GM12874 (cell line): ENCODE results near the gene LRRC4C.

Experiments
- TF ChIP-seq, protein P1 (sequence below): IDR thresholded peaks from 2 replicates; pipeline ENCODE4 v1.5.1; 2011; ENCODE audit warnings: low read depth, mild to moderate bottlenecking, control low read depth, low read length, moderate library complexity; ENCODE audit not compliant: insufficient read depth

The LRRC4C gene

DNA sequence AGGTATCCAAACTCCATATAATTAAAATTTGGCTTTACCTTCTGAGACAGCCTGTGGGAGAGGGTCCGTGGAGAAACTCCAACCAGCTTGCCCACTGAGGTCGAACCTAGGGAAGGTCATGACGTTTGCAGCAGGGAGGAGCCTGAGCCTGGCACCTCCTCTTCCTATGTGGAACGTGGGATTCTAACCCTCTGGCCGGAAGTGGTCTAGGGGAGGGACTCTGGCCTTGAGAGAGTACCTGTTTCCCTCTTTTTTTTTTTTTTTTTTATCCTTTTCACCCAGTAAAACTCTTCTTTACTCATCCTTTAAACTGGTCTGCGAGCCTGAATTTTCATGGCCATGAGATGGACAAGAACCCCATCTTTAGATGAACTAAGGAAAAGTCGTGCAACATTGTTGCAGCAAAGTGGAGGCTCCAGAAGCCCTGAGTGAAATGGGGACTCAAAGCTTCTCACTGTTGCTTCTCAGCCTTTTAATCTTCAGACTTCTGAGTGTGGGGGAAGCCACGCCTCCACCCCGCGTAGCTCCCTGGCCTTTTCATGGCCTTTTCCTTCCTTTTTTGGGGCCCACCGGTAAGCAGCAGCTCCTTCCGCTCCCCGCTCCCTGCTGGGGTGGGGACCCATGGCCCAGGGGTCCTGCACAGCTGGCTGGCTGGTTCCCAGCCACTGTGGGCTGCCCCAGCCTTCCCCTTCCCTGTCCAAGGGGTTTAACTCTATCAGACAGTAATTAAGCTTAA, 1359.9 kb downstream of the LRRC4C start:
- TF ChIP-seq, protein P1, sequence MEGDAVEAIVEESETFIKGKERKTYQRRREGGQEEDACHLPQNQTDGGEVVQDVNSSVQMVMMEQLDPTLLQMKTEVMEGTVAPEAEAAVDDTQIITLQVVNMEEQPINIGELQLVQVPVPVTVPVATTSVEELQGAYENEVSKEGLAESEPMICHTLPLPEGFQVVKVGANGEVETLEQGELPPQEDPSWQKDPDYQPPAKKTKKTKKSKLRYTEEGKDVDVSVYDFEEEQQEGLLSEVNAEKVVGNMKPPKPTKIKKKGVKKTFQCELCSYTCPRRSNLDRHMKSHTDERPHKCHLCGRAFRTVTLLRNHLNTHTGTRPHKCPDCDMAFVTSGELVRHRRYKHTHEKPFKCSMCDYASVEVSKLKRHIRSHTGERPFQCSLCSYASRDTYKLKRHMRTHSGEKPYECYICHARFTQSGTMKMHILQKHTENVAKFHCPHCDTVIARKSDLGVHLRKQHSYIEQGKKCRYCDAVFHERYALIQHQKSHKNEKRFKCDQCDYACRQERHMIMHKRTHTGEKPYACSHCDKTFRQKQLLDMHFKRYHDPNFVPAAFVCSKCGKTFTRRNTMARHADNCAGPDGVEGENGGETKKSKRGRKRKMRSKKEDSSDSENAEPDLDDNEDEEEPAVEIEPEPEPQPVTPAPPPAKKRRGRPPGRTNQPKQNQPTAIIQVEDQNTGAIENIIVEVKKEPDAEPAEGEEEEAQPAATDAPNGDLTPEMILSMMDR = no peak

- TF ChIP-seq, protein P1 = no peak
Observed at GRCh38 chr11:40095446-40095845, 1364.0 kb downstream of the LRRC4C start.

DNA sequence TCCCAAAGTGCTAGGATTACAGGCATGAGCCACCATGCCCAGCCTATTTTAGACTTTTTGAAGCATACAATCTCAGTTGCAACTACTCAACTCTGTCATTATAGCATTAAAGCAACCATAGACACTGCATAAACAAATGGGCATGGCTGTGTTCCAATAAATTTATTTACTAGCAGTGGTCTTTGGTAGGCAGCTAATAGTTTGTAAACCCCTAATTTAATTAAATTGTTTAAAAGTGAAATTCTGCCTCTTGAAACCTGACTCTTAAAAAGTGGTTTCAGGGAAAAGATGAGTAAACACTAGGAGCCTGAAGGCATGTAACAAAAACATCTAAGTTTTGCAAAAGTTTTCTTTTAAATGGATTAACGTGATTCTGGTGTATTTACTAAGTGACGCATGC, 1364.5 kb downstream of the LRRC4C start:
- TF ChIP-seq, protein P1 = no peak

DNA sequence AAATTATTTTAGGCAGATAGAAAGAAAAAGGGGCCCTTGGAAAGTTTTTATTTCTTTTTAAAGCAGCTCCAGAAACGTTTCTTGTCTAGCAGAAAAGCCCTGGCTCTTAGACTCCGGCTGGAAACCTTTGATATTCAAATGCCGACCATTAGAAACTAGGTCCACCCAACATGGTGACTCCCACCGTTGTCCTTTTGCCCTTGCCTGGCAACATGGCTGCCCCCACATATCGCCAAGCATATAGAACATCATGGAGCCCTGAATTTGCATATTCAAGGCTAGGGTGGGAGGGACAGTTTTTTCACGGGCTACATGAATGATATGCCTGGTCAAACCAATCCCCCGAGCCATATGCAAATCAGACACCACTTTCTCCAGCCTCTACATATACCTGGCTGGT, 1379.0 kb downstream of the LRRC4C start:
- TF ChIP-seq, protein P1 = no peak
